GM10248 (cell line): ENCODE results near the gene DUSP10.
A peak's percentile ranks its signal among the peaks of the same experiment; 100 is the strongest.

Experiments used
- CTCF ChIA-PET: fragments of 300-600 bp; sonication (Branson Sonifier 250); formaldehyde crosslinking; extraction: SDS; loops from one replicate; lab custom pipeline; 2021; ENCODE audit warnings: antibody characterized with exemption; lab: Yijun Ruan, JAX
- POLR2A ChIA-PET: fragments of 350-650 bp; sonication (Branson Sonifier 250); formaldehyde crosslinking; extraction: SDS; loops from one replicate; lab custom pipeline; 2020; ENCODE audit warnings: antibody characterized with exemption; lab: Yijun Ruan, JAX
- DNase-seq: peaks from one replicate; pipeline ENCODE4 v3.0.0; 2012; ENCODE audit errors: extremely low spot score
- TF ChIP-seq, protein P1 (sequence below): IDR thresholded peaks from 2 replicates; pipeline ENCODE4 v1.5.1; 2012; ENCODE audit warnings: mild to moderate bottlenecking, low read depth; ENCODE audit errors: extremely low read depth, missing control alignments, control extremely low read depth

The DUSP10 gene

DNA sequence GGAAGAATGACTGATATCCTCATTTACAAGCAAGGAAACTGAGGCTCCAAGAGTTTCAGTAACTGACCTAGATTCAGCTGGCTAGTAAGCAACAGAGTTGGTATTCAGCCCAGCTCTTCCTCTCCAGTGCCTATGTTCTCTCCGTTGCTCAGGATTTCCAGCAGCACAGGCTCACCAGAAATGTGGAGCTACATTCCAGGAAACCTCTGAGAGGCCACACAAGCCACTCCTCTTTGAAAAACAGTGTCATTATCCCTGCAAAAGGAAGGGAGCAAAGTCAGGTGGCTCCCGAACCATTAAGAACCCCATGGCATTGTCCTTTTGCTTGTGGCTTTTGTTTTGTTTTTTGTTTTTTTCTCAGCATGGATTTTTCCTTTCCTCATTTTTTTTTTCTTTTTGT is 40.6 kb upstream of the DUSP10 start:
- POLR2A ChIA-PET, result no interaction called here

DNA sequence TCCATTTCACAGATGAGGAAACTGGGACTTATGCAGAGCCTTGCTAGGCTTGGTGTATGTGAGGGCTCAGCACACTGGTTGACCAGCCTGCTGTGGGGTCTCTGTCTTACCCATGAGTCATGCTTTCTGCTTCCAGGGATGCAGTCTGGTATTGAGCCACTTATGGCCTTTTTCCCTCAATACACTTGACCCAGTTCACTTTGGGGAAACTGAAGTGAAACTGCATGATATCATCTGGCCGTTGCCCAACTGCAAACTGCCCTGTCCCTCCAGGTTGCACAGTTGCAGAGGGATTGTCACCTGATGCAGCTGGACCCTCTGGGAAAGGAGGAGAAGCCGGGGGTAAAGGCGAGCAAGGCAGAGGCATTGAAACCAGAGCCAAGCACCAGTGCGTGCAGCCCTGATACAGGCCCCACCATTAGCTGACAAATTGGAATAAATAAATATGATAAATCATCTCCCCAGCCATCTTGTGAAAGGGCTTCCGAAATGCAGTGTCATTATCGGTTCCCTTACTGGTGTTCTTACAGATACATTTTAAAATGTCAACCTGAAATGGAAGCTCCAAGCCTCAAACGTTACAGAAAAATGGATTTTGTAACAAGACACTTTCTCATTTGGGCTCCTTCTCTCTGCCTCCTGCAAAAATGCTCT is 39.3 kb upstream of the DUSP10 start:
- POLR2A ChIA-PET, result no interaction called here
- CTCF ChIA-PET, result interaction anchor here (0.6 kb wide), 1 partner anchor 13 kb away, joined by 3 read pairs; no protein-coding TSS in a partner anchor
- TF ChIP-seq, protein P1, sequence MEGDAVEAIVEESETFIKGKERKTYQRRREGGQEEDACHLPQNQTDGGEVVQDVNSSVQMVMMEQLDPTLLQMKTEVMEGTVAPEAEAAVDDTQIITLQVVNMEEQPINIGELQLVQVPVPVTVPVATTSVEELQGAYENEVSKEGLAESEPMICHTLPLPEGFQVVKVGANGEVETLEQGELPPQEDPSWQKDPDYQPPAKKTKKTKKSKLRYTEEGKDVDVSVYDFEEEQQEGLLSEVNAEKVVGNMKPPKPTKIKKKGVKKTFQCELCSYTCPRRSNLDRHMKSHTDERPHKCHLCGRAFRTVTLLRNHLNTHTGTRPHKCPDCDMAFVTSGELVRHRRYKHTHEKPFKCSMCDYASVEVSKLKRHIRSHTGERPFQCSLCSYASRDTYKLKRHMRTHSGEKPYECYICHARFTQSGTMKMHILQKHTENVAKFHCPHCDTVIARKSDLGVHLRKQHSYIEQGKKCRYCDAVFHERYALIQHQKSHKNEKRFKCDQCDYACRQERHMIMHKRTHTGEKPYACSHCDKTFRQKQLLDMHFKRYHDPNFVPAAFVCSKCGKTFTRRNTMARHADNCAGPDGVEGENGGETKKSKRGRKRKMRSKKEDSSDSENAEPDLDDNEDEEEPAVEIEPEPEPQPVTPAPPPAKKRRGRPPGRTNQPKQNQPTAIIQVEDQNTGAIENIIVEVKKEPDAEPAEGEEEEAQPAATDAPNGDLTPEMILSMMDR, result no peak
- DNase-seq, result no peak

More for the DNA sequence above, 40.6 kb upstream of the DUSP10 start:
- CTCF ChIA-PET, result interaction anchor here (0.8 to 1.4 kb wide), 2 partner anchors 8 to 22 kb away, joined by 3 to 4 read pairs; no protein-coding TSS in a partner anchor
- no peak for DNase-seq
- TF ChIP-seq, protein P1, result no peak

DNA sequence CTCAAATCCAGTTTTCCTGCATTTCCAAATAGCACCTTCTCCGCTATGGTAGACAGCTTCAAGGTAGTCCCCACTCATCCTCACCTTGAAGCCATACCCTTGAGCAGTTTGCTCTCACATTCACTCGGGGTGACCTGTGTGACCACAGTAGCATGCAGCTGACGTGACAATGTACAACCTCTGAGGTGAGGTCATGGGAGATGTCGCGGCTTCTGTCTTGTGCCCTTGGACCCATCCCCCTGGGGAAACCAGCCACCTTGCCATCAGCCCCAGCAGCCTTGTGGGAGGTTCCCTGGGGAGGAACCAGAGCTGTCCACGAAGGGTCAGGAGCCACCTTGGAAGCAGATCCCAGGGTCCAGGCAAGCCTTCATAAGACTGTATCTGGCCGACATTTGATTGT is 38.3 kb upstream of the DUSP10 start:
- DNase-seq, result no peak
- ChIA-PET CTCF (interaction anchor here (1.2 to 4.2 kb wide), 5 partner anchors 8 to 30 kb away, joined by 4 to 26 read pairs (median 5); no protein-coding TSS in a partner anchor), POLR2A (no interaction called here)
- TF ChIP-seq, protein P1, result no peak

DNA sequence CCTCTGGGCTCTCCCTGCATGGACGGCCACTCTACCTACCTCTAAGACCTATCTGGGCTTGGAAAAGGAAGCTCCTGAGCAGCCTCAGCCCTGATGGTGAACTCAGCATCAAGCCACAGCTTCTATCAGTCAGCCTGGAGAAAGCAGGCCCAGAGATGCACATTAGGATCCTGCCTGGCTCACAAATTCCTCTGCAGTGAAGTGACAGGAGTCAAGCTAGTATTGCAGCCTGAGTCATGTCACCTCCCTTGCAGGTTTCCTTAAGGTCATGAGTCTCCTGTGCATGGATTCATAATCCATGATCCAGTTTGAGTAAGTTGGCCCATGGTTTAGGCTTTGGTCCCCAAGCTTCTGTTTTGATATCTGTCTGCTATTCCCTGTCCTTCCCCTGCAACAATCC is 37.9 kb upstream of the DUSP10 start:
- DNase-seq, result no peak
- ChIA-PET POLR2A (interaction anchor here (1.3 kb wide), 1 partner anchor 38 kb away, joined by 4 read pairs; the partner anchor contains the start of gene DUSP10), CTCF (interaction anchor here (1.2 to 4.2 kb wide), 5 partner anchors 9 to 29 kb away, joined by 4 to 26 read pairs (median 5); no protein-coding TSS in a partner anchor)
- TF ChIP-seq, protein P1, result no peak

DNA sequence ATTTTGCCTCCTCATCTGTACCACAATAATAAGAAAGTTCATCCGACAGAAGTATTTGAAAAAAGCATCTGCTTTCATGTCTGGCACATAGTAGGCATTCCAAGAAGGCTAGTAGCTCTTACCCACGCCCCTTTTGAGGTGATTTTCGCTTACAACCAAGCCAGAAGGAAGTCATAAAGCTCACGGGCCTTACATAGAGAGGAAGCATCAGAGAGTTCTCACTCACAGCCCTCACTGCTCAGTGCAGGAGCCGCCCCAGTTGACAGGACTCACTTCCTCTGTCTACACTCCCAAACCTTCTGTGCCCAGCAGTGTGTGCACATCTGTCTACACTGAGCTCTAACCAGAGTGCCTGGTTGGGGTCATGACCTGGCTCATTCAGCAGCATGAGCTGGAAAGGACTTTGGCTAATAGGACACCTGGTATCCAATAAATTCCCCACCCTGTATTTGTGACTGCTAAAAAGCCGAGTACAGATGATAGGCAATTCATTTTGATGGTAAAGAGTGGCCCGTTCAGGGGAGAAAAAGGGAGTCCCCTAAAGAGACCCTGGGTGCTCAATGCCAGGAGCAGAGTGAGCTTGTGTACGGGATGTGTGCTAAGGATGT is 36.8 kb upstream of the DUSP10 start:
- ChIA-PET POLR2A (interaction anchor here (0.9 to 1.3 kb wide), 2 partner anchors 37 to 44 kb away, joined by 3 to 4 read pairs; partner anchors contain the start of gene DUSP10), CTCF (interaction anchor here (0.7 to 4.2 kb wide), 7 partner anchors 10 to 392 kb away, joined by 3 to 26 read pairs (median 5); partner anchors contain the start of gene DUSP10)
- TF ChIP-seq, protein P1, result no peak
- DNase-seq, result peak; percentile 29

DNA sequence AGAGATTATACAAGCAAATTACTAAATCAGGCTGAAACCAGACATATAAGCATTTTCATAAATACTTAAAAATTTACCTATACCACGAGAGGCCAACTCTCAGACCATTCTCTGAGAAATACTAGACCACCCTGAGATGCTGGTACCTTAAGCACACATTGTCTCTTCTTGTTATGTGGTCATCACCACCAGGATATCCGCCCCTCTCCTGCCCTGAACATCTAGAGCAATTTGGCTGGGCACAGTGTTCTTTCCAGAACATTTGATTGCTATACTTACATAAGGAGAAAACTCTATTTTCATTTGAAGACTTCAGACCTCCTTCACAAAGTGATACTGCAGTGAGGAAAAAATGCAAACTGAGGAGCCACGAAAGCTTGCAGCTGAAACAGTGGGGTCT is 36.2 kb upstream of the DUSP10 start:
- TF ChIP-seq, protein P1, result no peak
- no peak for DNase-seq
- ChIA-PET POLR2A (interaction anchor here (0.9 to 1.7 kb wide), 2 partner anchors 36 to 44 kb away, joined by 3 to 9 read pairs; partner anchors contain the start of gene DUSP10), CTCF (interaction anchor here (0.7 to 4.2 kb wide), 6 partner anchors 10 to 393 kb away, joined by 3 to 26 read pairs (median 4); partner anchors contain the start of gene DUSP10)
